Coronary artery (tissue), 2 donors: ENCODE measurements around the gene GPR15.

Experiments used
- DNase-seq: peaks from one replicate; pipeline ENCODE4 v3.0.0-alpha.2; 2017; ENCODE audit warnings: low spot score
- H3K27ac ChIP-seq, 2 donors: fragments of 200-600 bp; sonication (generic); one replicate each; pipeline ENCODE4 v1.5.1; 2016 to 2019
- H3K4me3 ChIP-seq: fragments of 200-600 bp; sonication (generic); 2 replicates; pipeline ENCODE4 v1.5.1; 2016; ENCODE audit warnings: mild to moderate bottlenecking, moderate library complexity
- TF ChIP-seq, protein P1 (sequence below): fragments of 200-600 bp; sonication (generic); IDR thresholded peaks from one replicate; pipeline ENCODE4 v1.5.1; 2019; ENCODE audit warnings: antibody characterized with exemption

Gene GPR15

DNA sequence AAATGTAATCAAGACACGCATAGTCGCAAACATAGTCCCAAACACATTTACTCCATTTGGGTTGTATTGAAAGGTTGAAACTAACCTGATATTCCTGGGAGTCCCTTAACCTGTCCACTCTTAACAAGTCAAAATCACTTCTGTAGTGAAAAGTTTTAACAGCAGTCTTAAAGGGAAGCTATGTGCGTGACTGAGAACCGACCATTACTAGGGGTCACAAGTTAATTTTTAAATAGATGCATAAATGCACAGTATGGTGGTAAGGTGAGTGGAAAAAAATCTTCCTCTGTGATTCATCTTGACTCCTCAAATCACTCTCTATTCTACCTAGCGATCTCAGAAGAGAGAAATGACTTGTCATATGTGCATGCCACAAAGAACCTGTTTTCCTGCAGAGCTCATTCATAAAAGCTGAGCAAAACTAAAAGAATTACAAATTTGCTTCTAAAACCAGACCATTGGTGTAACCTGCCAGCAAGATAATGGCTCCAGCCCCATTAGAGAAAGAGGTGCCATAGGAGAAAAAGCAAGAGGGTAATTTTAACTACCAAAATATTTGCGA, 4.8 kb downstream of the GPR15 start:
- Histone ChIP-seq H3K27ac (no peak overlapping the region), H3K4me3 (no peak overlapping the region)
- TF ChIP-seq, protein P1, sequence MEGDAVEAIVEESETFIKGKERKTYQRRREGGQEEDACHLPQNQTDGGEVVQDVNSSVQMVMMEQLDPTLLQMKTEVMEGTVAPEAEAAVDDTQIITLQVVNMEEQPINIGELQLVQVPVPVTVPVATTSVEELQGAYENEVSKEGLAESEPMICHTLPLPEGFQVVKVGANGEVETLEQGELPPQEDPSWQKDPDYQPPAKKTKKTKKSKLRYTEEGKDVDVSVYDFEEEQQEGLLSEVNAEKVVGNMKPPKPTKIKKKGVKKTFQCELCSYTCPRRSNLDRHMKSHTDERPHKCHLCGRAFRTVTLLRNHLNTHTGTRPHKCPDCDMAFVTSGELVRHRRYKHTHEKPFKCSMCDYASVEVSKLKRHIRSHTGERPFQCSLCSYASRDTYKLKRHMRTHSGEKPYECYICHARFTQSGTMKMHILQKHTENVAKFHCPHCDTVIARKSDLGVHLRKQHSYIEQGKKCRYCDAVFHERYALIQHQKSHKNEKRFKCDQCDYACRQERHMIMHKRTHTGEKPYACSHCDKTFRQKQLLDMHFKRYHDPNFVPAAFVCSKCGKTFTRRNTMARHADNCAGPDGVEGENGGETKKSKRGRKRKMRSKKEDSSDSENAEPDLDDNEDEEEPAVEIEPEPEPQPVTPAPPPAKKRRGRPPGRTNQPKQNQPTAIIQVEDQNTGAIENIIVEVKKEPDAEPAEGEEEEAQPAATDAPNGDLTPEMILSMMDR = no peak
- DNase-seq = no peak

DNA sequence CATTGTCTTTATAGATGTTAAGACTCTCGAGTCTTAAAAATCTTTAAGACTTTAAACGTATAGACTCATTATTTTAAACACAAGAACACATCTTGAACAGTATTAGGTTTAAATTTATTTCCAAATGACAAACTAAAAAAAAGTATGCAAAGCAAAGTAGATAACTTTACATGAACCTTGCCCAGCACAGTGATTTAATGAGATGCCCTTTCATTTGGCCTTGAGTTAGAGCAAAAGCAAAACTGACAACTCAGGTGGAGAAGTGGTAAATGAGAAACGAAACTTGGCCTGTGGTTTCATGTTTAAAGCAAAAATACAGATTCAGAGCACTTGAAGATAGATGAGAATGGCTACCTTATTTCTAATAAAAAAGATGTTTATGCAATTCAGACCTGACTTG, 8.6 kb downstream of the GPR15 start:
- TF ChIP-seq, protein P1 = no peak
- Histone ChIP-seq H3K27ac (no peak overlapping the region), H3K4me3 (no peak overlapping the region)
- DNase-seq = no peak

DNA sequence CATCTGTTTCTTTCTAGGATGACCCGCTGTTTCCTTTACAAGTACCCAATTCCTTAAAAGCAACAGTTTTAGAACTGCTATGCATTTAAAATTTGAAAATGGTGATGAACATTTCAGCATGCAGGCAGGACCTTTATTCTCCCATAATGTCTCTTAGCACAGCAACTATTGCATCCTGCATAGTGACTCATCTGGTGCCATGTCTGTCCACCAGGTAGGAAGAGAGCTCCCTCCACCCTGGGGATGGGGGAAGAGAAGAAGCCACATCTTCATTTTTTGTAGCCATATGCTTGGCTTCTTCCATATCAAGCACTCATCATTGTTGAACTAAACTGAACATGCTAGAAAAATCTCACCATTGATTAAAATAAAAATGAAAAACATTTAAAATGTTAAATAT, 9.9 kb downstream of the GPR15 start:
- no peak for DNase-seq
- H3K4me3 ChIP-seq = no peak overlapping the region
- H3K27ac ChIP-seq = no peak overlapping the region
- TF ChIP-seq, protein P1 = no peak

DNA sequence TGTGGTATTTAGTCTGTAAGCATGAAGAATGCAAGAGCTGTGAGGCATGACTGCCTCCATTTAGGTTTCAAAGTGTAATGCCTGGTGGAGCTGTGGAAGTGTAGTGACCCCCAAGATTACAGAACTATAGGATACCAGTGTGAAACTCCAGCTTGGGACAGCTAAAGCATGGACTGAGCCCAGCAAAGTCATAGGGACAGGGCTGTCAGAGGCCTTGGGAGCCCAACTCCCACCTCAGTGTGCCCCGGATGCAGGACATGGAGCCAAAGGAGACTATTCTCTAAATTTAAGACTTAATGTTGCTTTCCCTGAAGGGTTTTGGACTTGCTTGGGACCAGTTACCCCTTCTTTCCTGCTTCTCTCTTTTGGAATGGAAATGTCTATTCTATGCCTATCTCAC, 10.8 kb downstream of the GPR15 start:
- Histone ChIP-seq H3K4me3 (no peak overlapping the region), H3K27ac (no peak overlapping the region)
- TF ChIP-seq, protein P1 = no peak
- no peak for DNase-seq

DNA sequence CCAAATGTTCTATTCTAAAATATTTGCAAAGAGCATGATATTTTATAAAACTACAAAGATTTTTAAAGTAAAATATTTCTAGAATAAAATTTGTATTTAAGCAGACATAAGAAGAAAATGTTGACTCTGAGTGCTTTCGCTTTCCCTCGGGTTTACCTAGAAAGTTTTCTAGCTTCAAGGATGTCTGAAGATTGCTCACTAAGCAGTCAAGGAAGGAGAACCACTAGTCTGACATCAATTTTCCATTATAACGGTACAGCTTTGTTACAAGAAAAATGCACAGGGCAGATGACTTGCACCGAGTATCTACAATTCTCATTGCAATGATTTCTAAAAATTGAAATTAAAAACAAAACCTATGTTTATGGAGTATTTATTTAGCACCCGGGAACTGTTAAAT, 14.2 kb downstream of the GPR15 start:
- no peak for DNase-seq
- H3K27ac ChIP-seq = no peak overlapping the region

DNA sequence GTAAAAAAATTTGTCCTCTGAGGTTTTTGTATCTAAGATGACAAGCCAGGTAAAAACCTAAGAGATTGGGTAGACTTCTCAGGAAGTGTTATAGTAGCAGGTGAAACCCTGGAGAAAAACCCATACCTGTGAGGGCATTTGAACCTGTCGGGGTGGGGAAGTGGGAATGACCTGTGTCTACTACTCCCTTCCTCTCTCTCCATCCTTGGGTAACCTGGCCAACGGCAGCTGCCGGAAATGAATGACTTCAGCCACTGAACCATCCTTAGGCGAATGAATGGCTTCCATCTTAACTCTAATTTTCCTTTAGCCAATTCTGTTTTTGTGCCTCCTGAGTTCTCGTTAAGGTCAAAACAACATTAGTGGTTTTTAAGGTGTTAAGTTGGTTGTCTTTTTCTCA, 16.8 kb downstream of the GPR15 start:
- Histone ChIP-seq H3K27ac (no peak overlapping the region), H3K4me3 (no peak overlapping the region)
- TF ChIP-seq, protein P1 = no peak
- no peak for DNase-seq

More for the DNA sequence above, 14.2 kb downstream of the GPR15 start:
- no peak overlapping the region for H3K4me3 ChIP-seq
- TF ChIP-seq, protein P1 = no peak

DNA sequence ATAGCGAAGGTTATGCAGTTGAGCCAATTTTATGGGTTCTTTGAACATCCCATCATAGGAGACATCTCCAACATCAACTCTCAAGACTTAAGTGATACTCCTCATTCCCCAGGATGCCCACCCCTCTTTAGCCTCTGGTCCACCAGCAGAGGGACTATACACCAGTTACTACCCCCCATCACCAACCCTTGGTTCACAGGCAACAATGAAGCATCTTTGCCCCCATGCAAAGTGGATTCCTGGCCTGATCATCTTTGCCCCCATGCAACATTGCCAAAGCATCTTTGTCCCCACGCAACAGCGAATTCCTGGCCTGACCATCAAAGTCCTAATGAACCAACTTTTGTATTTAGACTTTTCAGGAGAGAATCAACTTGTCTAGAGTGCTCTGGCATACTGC, 19.1 kb downstream of the GPR15 start:
- no peak overlapping the region for H3K27ac ChIP-seq
- TF ChIP-seq, protein P1 = no peak
- no peak overlapping the region for H3K4me3 ChIP-seq
- no peak for DNase-seq
